Liver (tissue), 9 donors: ENCODE data around the gene TBC1D10A. TPM values are rescaled to one million over a fixed set of nuclear protein-coding genes. Genes with fewer than 3 reads are reported as not detected.
A peak's percentile ranks its signal among the peaks of the same experiment; 100 is the strongest.

Source experiments
- DNase-seq: peaks from one replicate; pipeline ENCODE4 v3.0.0-alpha.2; 2017; ENCODE audit warnings: low spot score
- H3K27ac ChIP-seq, 2 donors: one replicate each; pipeline ENCODE4 v1.7.0; 2013; ENCODE audit warnings: inconsistent platforms in 2 of 2, low read length in 2 of 2, control low read depth in 1 of 2, low read depth in 1 of 2, mild to moderate bottlenecking in 1 of 2
- H3K27me3 ChIP-seq, 4 donors: one replicate each; pipeline versions ENCODE4 v1.6.1 to v1.7.0; 2013; ENCODE audit warnings: low read length in 3 of 4, inconsistent platforms in 1 of 4, mild to moderate bottlenecking in 1 of 4, moderate library complexity in 1 of 4; ENCODE audit not compliant: control insufficient read depth in 4 of 4, insufficient read depth in 4 of 4
- H3K36me3 ChIP-seq, 4 donors: one replicate each; pipeline versions ENCODE4 v1.6.1 to v1.7.0; 2013; ENCODE audit warnings: low read length in 3 of 4, mild to moderate bottlenecking in 3 of 4, low read depth in 1 of 4, moderate library complexity in 1 of 4; ENCODE audit not compliant: control insufficient read depth in 4 of 4, insufficient read depth in 3 of 4
- H3K4me1 ChIP-seq, 4 donors: one replicate each; pipeline versions ENCODE4 v1.6.1 to v1.7.0; 2013; ENCODE audit warnings: low read length in 3 of 4, mild to moderate bottlenecking in 3 of 4, moderate library complexity in 1 of 4; ENCODE audit not compliant: control insufficient read depth in 4 of 4, insufficient read depth in 4 of 4
- H3K4me3 ChIP-seq, 3 donors: one replicate each; pipeline versions ENCODE4 v1.6.1 to v1.7.0; 2013; ENCODE audit warnings: low read length in 3 of 3, control low read depth in 1 of 3, low read depth in 1 of 3, mild to moderate bottlenecking in 1 of 3
- H3K9ac ChIP-seq, 2 donors: one replicate each; pipeline ENCODE4 v1.7.0; 2013; ENCODE audit warnings: low read length in 2 of 2, mild to moderate bottlenecking in 2 of 2, moderate library complexity in 2 of 2, control low read depth in 1 of 2, low read depth in 1 of 2
- H3K9me3 ChIP-seq, 4 donors: one replicate each; pipeline versions ENCODE4 v1.6.1 to v1.7.0; 2013; ENCODE audit warnings: low read length in 3 of 4; ENCODE audit not compliant: control insufficient read depth in 4 of 4
- EGR1 ChIP-seq, 2 donors: IDR thresholded peaks; 2 replicates each; pipeline ENCODE4 v1.6.1; 2016 to 2018; ENCODE audit warnings: antibody characterized with exemption in 2 of 2, low read depth in 2 of 2
- FOXA1 ChIP-seq: IDR thresholded peaks from 2 replicates; pipeline ENCODE4 v1.6.1; 2016; ENCODE audit warnings: antibody characterized with exemption
- FOXA2 ChIP-seq: IDR thresholded peaks from 2 replicates; pipeline ENCODE4 v1.6.1; 2016; ENCODE audit warnings: antibody characterized with exemption
- GABPA ChIP-seq, 2 donors: IDR thresholded peaks in 1 of 2; conservative IDR thresholded peaks in 1 of 2; 2 replicates each; pipeline ENCODE4 v1.6.1; 2016; ENCODE audit warnings: antibody characterized with exemption in 2 of 2, mild to moderate bottlenecking in 1 of 2, moderate library complexity in 1 of 2
- HNF4A ChIP-seq, 2 donors: conservative IDR thresholded peaks; 2 replicates each; pipeline ENCODE4 v1.6.1; 2016; ENCODE audit warnings: antibody characterized with exemption in 2 of 2, mild to moderate bottlenecking in 2 of 2
- HNF4G ChIP-seq: IDR thresholded peaks from 2 replicates; pipeline ENCODE4 v1.6.1; 2016; ENCODE audit warnings: antibody characterized with exemption
- JUND ChIP-seq, 2 donors: IDR thresholded peaks; 2 replicates each; pipeline ENCODE4 v1.6.1; 2016; ENCODE audit warnings: antibody characterized with exemption in 2 of 2
- NR2F2 ChIP-seq: IDR thresholded peaks from 2 replicates; pipeline ENCODE4 v1.6.1; 2016; ENCODE audit warnings: antibody characterized with exemption
- RAD21 ChIP-seq, 2 donors: IDR thresholded peaks; 2 replicates each; pipeline ENCODE4 v1.6.1; 2016; ENCODE audit warnings: antibody characterized with exemption in 2 of 2, mild to moderate bottlenecking in 2 of 2
- RXRA ChIP-seq, 2 donors: IDR thresholded peaks; 2 replicates each; pipeline ENCODE4 v1.6.1; 2017 to 2018; ENCODE audit warnings: antibody characterized with exemption in 2 of 2, mild to moderate bottlenecking in 1 of 2
- SP1 ChIP-seq: IDR thresholded peaks from 2 replicates; pipeline ENCODE4 v1.6.1; 2018; ENCODE audit warnings: antibody characterized with exemption, mild to moderate bottlenecking
- TAF1 ChIP-seq: conservative IDR thresholded peaks from 2 replicates; pipeline ENCODE4 v1.6.1; 2016; ENCODE audit warnings: antibody characterized with exemption, mild to moderate bottlenecking
- YY1 ChIP-seq: IDR thresholded peaks from 2 replicates; pipeline ENCODE4 v1.6.1; 2016; ENCODE audit warnings: antibody characterized with exemption, mild to moderate bottlenecking
- WGBS: extraction: QIAGEN DNeasy Blood & Tissue Kit; methylation state at CpG from one replicate; pipeline ENCODE4 v1.1.7; 2013; 5-methylcytosine and 5-hydroxymethylcytosine counted together
- polyA plus RNA-seq, 2 donors: library from polyadenylated mRNA; stranded (reverse) in 1 of 2; unstranded in 1 of 2; fragments of 200-250 nt in 1 of 2; fragments of >200 nt in 1 of 2; fragmentation: Nextera tagmentation in 1 of 2; extraction: Ambion mirVana in 1 of 2; gene quantifications; one replicate each; pipeline versions ENCODE4 v1.2.1 to v1.2.3, GENCODE V29; 2013 to 2015
- total RNA-seq, 2 donors: library from RNA; depleted of rRNA; stranded (reverse); fragments of >200 nt; gene quantifications; one replicate each; pipeline ENCODE4 v1.2.3, GENCODE V29; 2014
- TF ChIP-seq, protein P1 (sequence below): IDR thresholded peaks from 2 replicates; pipeline ENCODE4 v1.6.1; 2016; ENCODE audit warnings: antibody characterized with exemption, mild to moderate bottlenecking
- TF ChIP-seq, protein P2 (sequence below): fragments of 150-350 bp; IDR thresholded peaks from 2 replicates; pipeline ENCODE4 v1.5.1; 2017; ENCODE audit warnings: improper control_type of control experiment, low read depth, low read length; ENCODE audit not compliant: missing input control
- TF ChIP-seq, protein P3 (sequence below): IDR thresholded peaks from 2 replicates; pipeline ENCODE4 v1.6.1; 2016; ENCODE audit warnings: antibody characterized with exemption
- TF ChIP-seq, protein P4 (sequence below): IDR thresholded peaks from 2 replicates; pipeline ENCODE4 v1.6.1; 2016; ENCODE audit warnings: antibody characterized with exemption
- donor health status: healthy.
- donor health status: healthy.
- donor health status: healthy.
- donor health status: healthy.
- donor health status: healthy.

Gene TBC1D10A
- total and polyA plus RNA-seq, 4 donors, result 3.6 to 9.2 (median 8.2) TPM

DNA sequence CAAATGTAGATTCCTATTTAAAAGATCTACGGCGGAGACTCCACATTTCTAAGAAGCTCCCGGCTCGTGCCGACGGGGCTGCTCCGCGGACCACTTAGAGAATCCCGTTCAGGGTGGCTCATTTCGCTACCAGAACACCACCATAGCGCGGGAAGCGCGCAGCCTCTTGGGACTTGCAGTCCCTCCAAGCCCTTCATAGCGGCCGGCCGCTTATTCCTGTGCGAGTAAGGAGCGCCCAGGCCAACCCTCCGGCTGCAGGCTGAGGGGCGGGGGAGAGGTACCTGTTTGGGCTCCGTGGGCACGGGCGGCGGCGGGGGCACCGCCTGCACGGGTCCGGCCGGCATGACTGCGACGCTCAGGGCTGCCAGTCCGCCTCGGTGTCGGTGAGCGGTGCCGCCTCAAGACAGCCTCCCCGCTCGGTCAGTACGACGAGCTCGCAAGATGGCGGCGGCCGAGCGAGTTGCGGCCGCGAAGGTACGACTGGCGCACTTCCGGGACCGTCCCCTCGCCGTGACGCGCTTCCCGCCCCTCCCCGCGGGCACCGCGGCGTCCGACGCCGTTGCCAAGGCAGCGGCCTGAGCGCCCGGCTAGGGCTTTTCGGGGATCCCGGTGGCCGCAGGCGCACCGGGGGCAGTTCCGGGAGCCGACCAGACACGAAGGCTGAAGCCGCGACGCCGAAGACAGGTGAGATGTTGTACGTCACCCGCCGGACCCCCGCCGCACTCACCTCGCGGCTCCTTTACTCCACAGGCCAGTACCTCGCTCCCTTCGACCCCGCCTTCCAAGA lies 29.9 kb upstream of the TBC1D10A start, which contains the start of the genes CCDC157 and SF3A1:
CCDC157 (plus strand) TSS at position 559 of the 787 bp plus-strand sequence. CDS start 8,994 bp downstream, outside the sequence.
SF3A1 (minus strand) TSS at position 446 of the 787 bp plus-strand sequence; CDS start at position 344, 102 bp downstream.
- peak within 1 kb of the TSS; percentile 82 to 86 for H3K9ac ChIP-seq
- no peak for TF ChIP-seq HNF4G
- TF ChIP-seq JUND (IDR thresholded peaks at IDR 0.05), result no peak
- TF ChIP-seq SP1, result peak; percentile 15
- TF ChIP-seq, protein P1, sequence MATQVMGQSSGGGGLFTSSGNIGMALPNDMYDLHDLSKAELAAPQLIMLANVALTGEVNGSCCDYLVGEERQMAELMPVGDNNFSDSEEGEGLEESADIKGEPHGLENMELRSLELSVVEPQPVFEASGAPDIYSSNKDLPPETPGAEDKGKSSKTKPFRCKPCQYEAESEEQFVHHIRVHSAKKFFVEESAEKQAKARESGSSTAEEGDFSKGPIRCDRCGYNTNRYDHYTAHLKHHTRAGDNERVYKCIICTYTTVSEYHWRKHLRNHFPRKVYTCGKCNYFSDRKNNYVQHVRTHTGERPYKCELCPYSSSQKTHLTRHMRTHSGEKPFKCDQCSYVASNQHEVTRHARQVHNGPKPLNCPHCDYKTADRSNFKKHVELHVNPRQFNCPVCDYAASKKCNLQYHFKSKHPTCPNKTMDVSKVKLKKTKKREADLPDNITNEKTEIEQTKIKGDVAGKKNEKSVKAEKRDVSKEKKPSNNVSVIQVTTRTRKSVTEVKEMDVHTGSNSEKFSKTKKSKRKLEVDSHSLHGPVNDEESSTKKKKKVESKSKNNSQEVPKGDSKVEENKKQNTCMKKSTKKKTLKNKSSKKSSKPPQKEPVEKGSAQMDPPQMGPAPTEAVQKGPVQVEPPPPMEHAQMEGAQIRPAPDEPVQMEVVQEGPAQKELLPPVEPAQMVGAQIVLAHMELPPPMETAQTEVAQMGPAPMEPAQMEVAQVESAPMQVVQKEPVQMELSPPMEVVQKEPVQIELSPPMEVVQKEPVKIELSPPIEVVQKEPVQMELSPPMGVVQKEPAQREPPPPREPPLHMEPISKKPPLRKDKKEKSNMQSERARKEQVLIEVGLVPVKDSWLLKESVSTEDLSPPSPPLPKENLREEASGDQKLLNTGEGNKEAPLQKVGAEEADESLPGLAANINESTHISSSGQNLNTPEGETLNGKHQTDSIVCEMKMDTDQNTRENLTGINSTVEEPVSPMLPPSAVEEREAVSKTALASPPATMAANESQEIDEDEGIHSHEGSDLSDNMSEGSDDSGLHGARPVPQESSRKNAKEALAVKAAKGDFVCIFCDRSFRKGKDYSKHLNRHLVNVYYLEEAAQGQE, result peak; percentile 79
- peak; percentile 50 to 92 for TF ChIP-seq GABPA (IDR thresholded peaks at IDR 0.05 in 1 of 2, conservative IDR thresholded peaks at IDR 0.05 in 1 of 2)
- peak; percentile 98 for TF ChIP-seq YY1
- TF ChIP-seq RAD21 (IDR thresholded peaks at IDR 0.05), result peak; percentile 44 to 50
- peak within 1 kb of the TSS; percentile 97 to 100 for H3K27ac ChIP-seq
- DNase-seq, result peak; percentile 89
- H3K4me1 ChIP-seq, result peaks cover 6 to 32% (median 26%) of the 10 kb centered on the region in 4 donors
- H3K4me3 ChIP-seq, result peak within 1 kb of the TSS; percentile 78 to 88 (median 80)
- H3K27me3 ChIP-seq, result no peaks in the 10 kb centered on the region
- WGBS, result under 1% methylated on average over 91 of the region's 91 CpGs
- no peaks in the 10 kb centered on the region for H3K9me3 ChIP-seq
- peaks cover 9 to 14% (median 13%) of the 10 kb centered on the region in 4 donors for H3K36me3 ChIP-seq

DNA sequence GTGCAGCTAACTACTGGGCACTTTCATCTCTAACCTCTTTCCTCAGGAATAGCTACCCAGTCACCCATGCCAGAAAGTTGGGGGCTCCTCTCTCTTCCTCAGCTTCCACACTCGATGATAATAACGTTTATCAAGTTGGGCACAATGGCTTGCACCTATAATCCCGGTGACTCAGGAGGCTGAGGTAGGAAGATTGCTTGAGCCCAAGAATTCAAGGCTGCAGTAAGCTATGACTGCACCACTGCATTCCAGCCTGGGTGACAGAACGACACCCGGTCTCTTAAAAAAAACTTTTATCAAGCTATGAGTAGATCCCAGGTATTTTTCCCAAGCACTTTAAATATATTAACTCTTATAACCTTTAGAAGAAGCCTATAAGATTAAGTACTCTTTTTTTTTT lies 27.9 kb upstream of the TBC1D10A start:
- no peaks in the 10 kb centered on the region for H3K27me3 ChIP-seq
- TF ChIP-seq JUND (IDR thresholded peaks at IDR 0.05) (no peak), RAD21 (IDR thresholded peaks at IDR 0.05) (no peak), YY1 (no peak), FOXA2 (no peak), HNF4A (conservative IDR thresholded peaks at IDR 0.05) (no peak), EGR1 (IDR thresholded peaks at IDR 0.05; ENCODE audit: low read depth in 2 of 2) (no peak), TAF1 (no peak), GABPA (IDR thresholded peaks at IDR 0.05 in 1 of 2, conservative IDR thresholded peaks at IDR 0.05 in 1 of 2) (no peak), NR2F2 (no peak), FOXA1 (no peak), RXRA (IDR thresholded peaks at IDR 0.05) (no peak)
- TF ChIP-seq, protein P2, sequence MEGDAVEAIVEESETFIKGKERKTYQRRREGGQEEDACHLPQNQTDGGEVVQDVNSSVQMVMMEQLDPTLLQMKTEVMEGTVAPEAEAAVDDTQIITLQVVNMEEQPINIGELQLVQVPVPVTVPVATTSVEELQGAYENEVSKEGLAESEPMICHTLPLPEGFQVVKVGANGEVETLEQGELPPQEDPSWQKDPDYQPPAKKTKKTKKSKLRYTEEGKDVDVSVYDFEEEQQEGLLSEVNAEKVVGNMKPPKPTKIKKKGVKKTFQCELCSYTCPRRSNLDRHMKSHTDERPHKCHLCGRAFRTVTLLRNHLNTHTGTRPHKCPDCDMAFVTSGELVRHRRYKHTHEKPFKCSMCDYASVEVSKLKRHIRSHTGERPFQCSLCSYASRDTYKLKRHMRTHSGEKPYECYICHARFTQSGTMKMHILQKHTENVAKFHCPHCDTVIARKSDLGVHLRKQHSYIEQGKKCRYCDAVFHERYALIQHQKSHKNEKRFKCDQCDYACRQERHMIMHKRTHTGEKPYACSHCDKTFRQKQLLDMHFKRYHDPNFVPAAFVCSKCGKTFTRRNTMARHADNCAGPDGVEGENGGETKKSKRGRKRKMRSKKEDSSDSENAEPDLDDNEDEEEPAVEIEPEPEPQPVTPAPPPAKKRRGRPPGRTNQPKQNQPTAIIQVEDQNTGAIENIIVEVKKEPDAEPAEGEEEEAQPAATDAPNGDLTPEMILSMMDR, result no peak
- TF ChIP-seq, protein P3, sequence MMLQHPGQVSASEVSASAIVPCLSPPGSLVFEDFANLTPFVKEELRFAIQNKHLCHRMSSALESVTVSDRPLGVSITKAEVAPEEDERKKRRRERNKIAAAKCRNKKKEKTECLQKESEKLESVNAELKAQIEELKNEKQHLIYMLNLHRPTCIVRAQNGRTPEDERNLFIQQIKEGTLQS, result no peak
- TF ChIP-seq, protein P4, sequence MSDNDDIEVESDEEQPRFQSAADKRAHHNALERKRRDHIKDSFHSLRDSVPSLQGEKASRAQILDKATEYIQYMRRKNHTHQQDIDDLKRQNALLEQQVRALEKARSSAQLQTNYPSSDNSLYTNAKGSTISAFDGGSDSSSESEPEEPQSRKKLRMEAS, result no peak
- H3K4me1 ChIP-seq, result peaks cover 6 to 32% (median 26%) of the 10 kb centered on the region in 4 donors
- 86% methylated on average over 5 of the region's 5 CpGs for WGBS
- H3K9ac ChIP-seq, result no peak overlapping the region
- no peak for DNase-seq
- H3K27ac ChIP-seq, result no peak overlapping the region
- H3K4me3 ChIP-seq, result no peak overlapping the region
- H3K9me3 ChIP-seq, result no peaks in the 10 kb centered on the region
- peaks cover 14 to 29% (median 22%) of the 10 kb centered on the region in 4 donors for H3K36me3 ChIP-seq
